Epithelial cell of proximal tubule (primary cell): ENCODE measurements around the gene CD33. TPM values are rescaled to one million over a fixed set of nuclear protein-coding genes. Genes with fewer than 3 reads are reported as not detected.
A peak's percentile ranks its signal among the peaks of the same experiment; 100 is the strongest.

ENCODE experiments used
- DNase-seq: peaks from one replicate; pipeline ENCODE4 v3.0.0-alpha.2; 2011; ENCODE audit warnings: low read depth
- H3K4me3 ChIP-seq: 2 replicates; pipeline ENCODE4 v1.5.1; 2011; ENCODE audit warnings: low read depth, mild to moderate bottlenecking, low read length
- CTCF ChIP-seq: conservative IDR thresholded peaks from 2 replicates; pipeline ENCODE4 v1.5.1; 2012; ENCODE audit warnings: low read depth, mild to moderate bottlenecking, low read length
- total RNA-seq: library from RNA; depleted of rRNA; stranded (reverse); fragments of >200 nt; gene quantifications from 2 replicates; pipeline ENCODE4 v1.2.3, GENCODE V29; 2015

CD33 gene
- total RNA-seq, 1 donor from 2014 or later = not detected

GRCh38 chr19:51226067-51226466, 1.2 kb downstream of the CD33 start:
- no peak for DNase-seq
- no peak for TF ChIP-seq CTCF
- no peak overlapping the region for H3K4me3 ChIP-seq

- H3K4me3 ChIP-seq = no peak overlapping the region
- no peak for DNase-seq
- no peak for TF ChIP-seq CTCF
Measured at GRCh38 chr19:51227326-51227725, 2.4 kb downstream of the CD33 start.

GRCh38 chr19:51227966-51228365, 3.1 kb downstream of the CD33 start:
- no peak overlapping the region for H3K4me3 ChIP-seq
- DNase-seq = no peak
- TF ChIP-seq CTCF = no peak

- no peak for DNase-seq
- no peak for TF ChIP-seq CTCF
- H3K4me3 ChIP-seq = no peak overlapping the region
Measured at GRCh38 chr19:51240866-51241265, 16.0 kb downstream of the CD33 start.

GRCh38 chr19:51242881-51243630, 18.2 kb downstream of the CD33 start:
- TF ChIP-seq CTCF = no peak
- H3K4me3 ChIP-seq = no peak overlapping the region
- DNase-seq = no peak

GRCh38 chr19:51246164-51246552, 21.3 kb downstream of the CD33 start:
- peak; percentile 1 for DNase-seq
- no peak for TF ChIP-seq CTCF

GRCh38 chr19:51247972-51248590, 23.2 kb downstream of the CD33 start:
- no peak overlapping the region for H3K4me3 ChIP-seq
- TF ChIP-seq CTCF = no peak
- no peak for DNase-seq

More at GRCh38 chr19:51246164-51246552, 21.3 kb downstream of the CD33 start:
- H3K4me3 ChIP-seq = no peak overlapping the region
